AG08396 (cell line): ENCODE results near the gene TPI1.

ENCODE experiments used
- DNase-seq: peaks from one replicate; pipeline ENCODE4 v3.0.0; 2012; ENCODE audit warnings: low spot score, mixed read lengths

TPI1 gene

GRCh38 chr12:6867413-6868210 lies at the start of gene TPI1:
TPI1 (plus strand) TSS chr12:6867531; CDS start chr12:6867567, 36 bp downstream.
- peak; percentile 95 for DNase-seq

- no peak for DNase-seq
Measured at GRCh38 chr12:6817662-6818157, 49.6 kb upstream of the TPI1 start.

GRCh38 chr12:6818222-6818621 lies 49.1 kb upstream of the TPI1 start:
- no peak for DNase-seq

GRCh38 chr12:6818645-6819044 lies 48.7 kb upstream of the TPI1 start:
- no peak for DNase-seq

GRCh38 chr12:6819106-6820030 lies 48.0 kb upstream of the TPI1 start:
- no peak for DNase-seq

GRCh38 chr12:6820166-6820565 lies 47.2 kb upstream of the TPI1 start:
- DNase-seq: no peak

- DNase-seq: peak; percentile 80
Measured at GRCh38 chr12:6821591-6822425, 45.5 kb upstream of the TPI1 start, which contains the start of gene GPR162. GPR162 (plus strand) TSS chr12:6821821; CDS start chr12:6823899, 2,078 bp downstream.

- DNase-seq: no peak
Measured at GRCh38 chr12:6822426-6823135, 44.8 kb upstream of the TPI1 start.

- DNase-seq: no peak
Measured at GRCh38 chr12:6823182-6824084, 43.9 kb upstream of the TPI1 start.

GRCh38 chr12:6824085-6824775 lies 43.1 kb upstream of the TPI1 start:
- no peak for DNase-seq

GRCh38 chr12:6824901-6825381 lies 42.4 kb upstream of the TPI1 start:
- DNase-seq: peak; percentile 55

GRCh38 chr12:6825398-6826124 lies 41.8 kb upstream of the TPI1 start:
- peak; percentile 94 for DNase-seq

GRCh38 chr12:6826125-6826733 lies 41.1 kb upstream of the TPI1 start:
- DNase-seq: no peak

- DNase-seq: no peak
Measured at GRCh38 chr12:6826734-6827436, 40.4 kb upstream of the TPI1 start.

- peak; percentile 91 for DNase-seq
Measured at GRCh38 chr12:6827437-6827911, 39.9 kb upstream of the TPI1 start.

GRCh38 chr12:6827982-6828780 lies 39.1 kb upstream of the TPI1 start, which contains the start of gene P3H3:
P3H3 (plus strand) TSS chr12:6828407; CDS start chr12:6828441, 34 bp downstream.
- peak; percentile 77 for DNase-seq
